Measurements from ENCODE around the gene RAB40B.

- TF ChIP-seq CTCF (CRISPR knock-in tag; IDR thresholded peaks at IDR 0.05) (no peak), HDAC6 (IDR thresholded peaks at IDR 0.05; ENCODE audit: low read depth, low read length) (no peak), ZNF549 (CRISPR knock-in tag; IDR thresholded peaks at IDR 0.05) (no peak), ZNF605 (CRISPR knock-in tag; IDR thresholded peaks at IDR 0.05) (no peak), POLR2AphosphoS5 (IDR thresholded peaks at IDR 0.05; ENCODE audit: low read depth, low read length) (no peak), ZNF101 (CRISPR knock-in tag; IDR thresholded peaks at IDR 0.05; ENCODE audit: borderline replicate concordance, low read depth) (no peak), CHD4 (IDR thresholded peaks at IDR 0.05; ENCODE audit: borderline replicate concordance, low read length) (no peak), ZBTB33 (CRISPR knock-in tag; IDR thresholded peaks at IDR 0.05) (no peak), TFAP4 (IDR thresholded peaks at IDR 0.05; ENCODE audit: borderline replicate concordance, low read depth) (no peak), HOXA7 (CRISPR knock-in tag; IDR thresholded peaks at IDR 0.05) (no peak), ZBTB7A (CRISPR knock-in tag; IDR thresholded peaks at IDR 0.05) (no peak), POLR2A (IDR thresholded peaks at IDR 0.05; ENCODE audit: insufficient read depth in 1 of 2, low read depth in 2 of 2, low read length in 2 of 2) (no peak)
Observed at GRCh38 chr17:82687871-82688270, 10.6 kb downstream of the RAB40B start.
